GM18502 (cell line): ENCODE results near the gene SETBP1.

Experiments
- ATAC-seq: cut with Tn5 transposase; IDR thresholded peaks from one replicate; pipeline ENCODE4 v1.9.1; 2021; ENCODE audit warnings: mild to moderate bottlenecking; ENCODE audit not compliant: unreplicated experiment, poor library complexity

The SETBP1 gene

GRCh38 chr18:44804033-44804432 is 123.3 kb downstream of the SETBP1 start:
- ATAC-seq, result no peak

GRCh38 chr18:44805176-44805575 is 124.5 kb downstream of the SETBP1 start:
- no peak for ATAC-seq

GRCh38 chr18:44805643-44806042 is 125.0 kb downstream of the SETBP1 start:
- ATAC-seq, result no peak

GRCh38 chr18:44807766-44808165 is 127.1 kb downstream of the SETBP1 start:
- no peak for ATAC-seq

GRCh38 chr18:44811572-44812125 is 131.0 kb downstream of the SETBP1 start:
- peak; percentile 64 for ATAC-seq

- no peak for ATAC-seq
Observed at GRCh38 chr18:44812426-44812825, 131.7 kb downstream of the SETBP1 start.

GRCh38 chr18:44813586-44813985 is 132.9 kb downstream of the SETBP1 start:
- no peak for ATAC-seq

- ATAC-seq, result no peak
Observed at GRCh38 chr18:44815108-44815507, 134.4 kb downstream of the SETBP1 start.

GRCh38 chr18:44816050-44816449 is 135.4 kb downstream of the SETBP1 start:
- ATAC-seq, result no peak

GRCh38 chr18:44816477-44816876 is 135.8 kb downstream of the SETBP1 start:
- no peak for ATAC-seq

- no peak for ATAC-seq
Observed at GRCh38 chr18:44817831-44818473, 137.3 kb downstream of the SETBP1 start.

GRCh38 chr18:44818668-44819403 is 138.1 kb downstream of the SETBP1 start:
- ATAC-seq, result peak; percentile 56

GRCh38 chr18:44819944-44820510 is 139.3 kb downstream of the SETBP1 start:
- ATAC-seq, result no peak

- ATAC-seq, result no peak
Observed at GRCh38 chr18:44821924-44822323, 141.2 kb downstream of the SETBP1 start.

- no peak for ATAC-seq
Observed at GRCh38 chr18:44823286-44823685, 142.6 kb downstream of the SETBP1 start.

- no peak for ATAC-seq
Observed at GRCh38 chr18:44823782-44824181, 143.1 kb downstream of the SETBP1 start.

- no peak for ATAC-seq
Observed at GRCh38 chr18:44824884-44825283, 144.2 kb downstream of the SETBP1 start.

GRCh38 chr18:44826418-44827259 is 146.0 kb downstream of the SETBP1 start:
- no peak for ATAC-seq

GRCh38 chr18:44828080-44828479 is 147.4 kb downstream of the SETBP1 start:
- no peak for ATAC-seq

GRCh38 chr18:44830581-44830980 is 149.9 kb downstream of the SETBP1 start:
- no peak for ATAC-seq
